HEK293 (cell line): ENCODE measurements around the gene DEK.
"Not testable (repeated sequence)": the region's sequence is repeated elsewhere in the genome, so short reads cannot be mapped to it uniquely, and the experiment has no call there.

Experiments used
- CTCF ChIA-PET: fragments of 350-600 bp; formaldehyde crosslinking; extraction: SDS; loops from one replicate; lab custom pipeline; 2021; ENCODE audit warnings: antibody characterized with exemption; lab: Yijun Ruan, JAX
- POLR2A ChIA-PET: fragments of 300-600 bp; formaldehyde crosslinking; extraction: SDS; loops from one replicate; lab custom pipeline; 2020; ENCODE audit warnings: antibody characterized with exemption, inconsistent platforms; lab: Yijun Ruan, JAX
- H3K27ac ChIP-seq: fragments of 200-500 bp; sonication (Bioruptor generic); 2 replicates; pipeline ENCODE4 v1.5.1; 2014; ENCODE audit warnings: low read depth, low read length, control low read depth, inconsistent platforms; ENCODE audit errors: extremely low read depth
- H3K36me3 ChIP-seq, 2 experiments: fragments of 200-500 bp in 1 of 2; sonication (Bioruptor generic) in 1 of 2; 1 replicate in 1 of 2; 2 replicates in 1 of 2; pipeline ENCODE4 v1.5.1; 2014 to 2017; ENCODE audit warnings: inconsistent platforms in 2 of 2, low read length in 2 of 2; ENCODE audit not compliant: control insufficient read depth in 2 of 2, insufficient read depth in 1 of 2
- H3K4me1 ChIP-seq: fragments of 200-500 bp; sonication (Bioruptor generic); 2 replicates; pipeline ENCODE4 v1.5.1; 2014; ENCODE audit warnings: mild to moderate bottlenecking, low read length, inconsistent platforms; ENCODE audit not compliant: control insufficient read depth, insufficient read depth
- H3K4me3 ChIP-seq: 2 replicates; pipeline ENCODE4 v1.5.1; 2011; ENCODE audit warnings: low read depth, mild to moderate bottlenecking, control low read depth, low read length, moderate library complexity
- H3K9me3 ChIP-seq: fragments of 200-500 bp; sonication (Bioruptor generic); 2 replicates; pipeline ENCODE4 v1.5.1; 2014; ENCODE audit warnings: low read depth, low read length, inconsistent platforms; ENCODE audit not compliant: control insufficient read depth, insufficient read depth
- CTCF ChIP-seq: fragments of 450-650 bp; formaldehyde crosslinking; IDR thresholded peaks from 2 replicates; pipeline ENCODE4 v1.5.1; 2016; ENCODE audit warnings: missing biosample characterization, missing genetic modification characterization
- GLI4 ChIP-seq: fragments of 450-650 bp; formaldehyde crosslinking; IDR thresholded peaks from 2 replicates; pipeline ENCODE4 v1.5.1; 2016; ENCODE audit warnings: missing biosample characterization, missing genetic modification characterization
- MYNN ChIP-seq: fragments of 450-650 bp; formaldehyde crosslinking; IDR thresholded peaks from 2 replicates; pipeline ENCODE4 v1.5.1; 2016; ENCODE audit warnings: missing biosample characterization, missing genetic modification characterization, borderline replicate concordance
- ZNF112 ChIP-seq: fragments of 450-650 bp; formaldehyde crosslinking; IDR thresholded peaks from 2 replicates; pipeline ENCODE4 v1.5.0; 2017; ENCODE audit warnings: missing biosample characterization, missing genetic modification characterization
- ZNF121 ChIP-seq: fragments of 450-650 bp; formaldehyde crosslinking; IDR thresholded peaks from 2 replicates; pipeline ENCODE4 v1.5.1; 2016; ENCODE audit warnings: missing biosample characterization, missing genetic modification characterization
- ZNF138 ChIP-seq: fragments of 450-650 bp; formaldehyde crosslinking; IDR thresholded peaks from 2 replicates; pipeline ENCODE4 v1.5.1; 2016; ENCODE audit warnings: missing biosample characterization, missing genetic modification characterization, borderline replicate concordance
- ZNF155 ChIP-seq: fragments of 450-650 bp; formaldehyde crosslinking; IDR thresholded peaks from 2 replicates; pipeline ENCODE4 v1.5.1; 2016; ENCODE audit warnings: missing biosample characterization, missing genetic modification characterization
- ZNF529 ChIP-seq: fragments of 450-650 bp; formaldehyde crosslinking; IDR thresholded peaks from 2 replicates; pipeline ENCODE4 v1.5.1; 2017; ENCODE audit warnings: missing genetic modification characterization, missing biosample characterization; ENCODE audit not compliant: insufficient replicate concordance
- ZNF555 ChIP-seq: fragments of 450-650 bp; formaldehyde crosslinking; conservative IDR thresholded peaks from 2 replicates; pipeline ENCODE4 v1.5.1; 2017; ENCODE audit warnings: missing biosample characterization, mild to moderate bottlenecking, missing genetic modification characterization, inconsistent platforms
- ZNF571 ChIP-seq: fragments of 450-650 bp; formaldehyde crosslinking; IDR thresholded peaks from 2 replicates; pipeline ENCODE4 v1.5.0; 2017; ENCODE audit warnings: missing biosample characterization, missing genetic modification characterization
- ZNF837 ChIP-seq: fragments of 450-650 bp; formaldehyde crosslinking; IDR thresholded peaks from 2 replicates; pipeline ENCODE4 v1.5.1; 2016; ENCODE audit warnings: missing biosample characterization, missing genetic modification characterization

Gene DEK

GRCh38 chr6:18178960-18179615, 85.2 kb downstream of the DEK start:
- no peak overlapping the region for H3K27ac ChIP-seq
- H3K4me3 ChIP-seq = no peak overlapping the region
- no peaks in the 10 kb centered on the region for H3K9me3 ChIP-seq
- CTCF ChIA-PET = no interaction called here
- H3K4me1 ChIP-seq = no peaks in the 10 kb centered on the region
- TF ChIP-seq CTCF (no peak), ZNF138 (tag by site-specific recombination) (no peak), ZNF112 (tag by site-specific recombination) (no peak), GLI4 (tag by site-specific recombination) (no peak), ZNF155 (tag by site-specific recombination) (no peak), ZNF121 (no peak), ZNF555 (tag by site-specific recombination) (no peak), MYNN (tag by site-specific recombination) (no peak)
- peaks cover 2 to 5% of the 10 kb centered on the region in 2 experiments for H3K36me3 ChIP-seq
- POLR2A ChIA-PET = interaction anchor here (0.6 kb wide), 2 partner anchors 12 to 420 kb away, joined by 3 read pairs; no protein-coding TSS in a partner anchor

DNA sequence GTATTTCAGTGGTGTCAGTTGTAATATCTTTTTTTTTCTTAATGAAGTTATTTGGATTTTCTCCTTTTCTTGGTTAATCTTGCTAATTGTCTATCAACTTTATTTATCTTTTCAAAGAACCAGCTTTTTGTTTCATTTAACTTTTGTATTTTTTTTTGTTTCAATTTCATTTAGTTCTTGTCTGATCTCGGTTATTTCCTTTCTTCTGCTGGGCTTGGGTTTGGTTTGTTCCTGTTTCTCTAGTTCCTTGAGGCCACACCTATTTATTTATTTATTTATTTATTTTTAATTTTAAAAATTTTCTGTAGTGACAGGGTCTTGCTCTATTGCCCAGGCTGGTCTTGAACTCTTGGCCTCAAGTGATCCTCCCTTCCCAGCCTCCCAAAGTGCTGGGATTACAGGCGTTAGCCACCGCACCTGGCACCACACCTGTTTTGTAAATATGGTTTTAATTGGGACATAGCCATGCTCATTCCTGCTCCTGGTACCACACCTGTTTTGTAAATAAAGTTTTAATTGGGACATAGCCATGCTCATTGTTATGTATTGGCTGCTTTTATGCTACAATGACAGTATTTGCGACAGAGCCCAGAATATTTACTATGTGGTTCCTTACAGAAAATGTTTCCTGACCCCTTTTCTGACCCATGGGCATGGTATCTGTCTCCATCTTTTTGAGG, 86.9 kb downstream of the DEK start:
- Histone ChIP-seq H3K4me1 (no peaks in the 10 kb centered on the region), H3K27ac (no peak overlapping the region), H3K36me3 (peaks cover 5 to 8% of the 10 kb centered on the region in 2 experiments), H3K4me3 (no peak overlapping the region), H3K9me3 (no peaks in the 10 kb centered on the region)
- CTCF ChIA-PET = no interaction called here
- TF ChIP-seq ZNF837 (tag by site-specific recombination) = no peak
- no peak for TF ChIP-seq ZNF571
- no peak for TF ChIP-seq ZNF529 (tag by site-specific recombination)
- POLR2A ChIA-PET = no interaction called here

DNA sequence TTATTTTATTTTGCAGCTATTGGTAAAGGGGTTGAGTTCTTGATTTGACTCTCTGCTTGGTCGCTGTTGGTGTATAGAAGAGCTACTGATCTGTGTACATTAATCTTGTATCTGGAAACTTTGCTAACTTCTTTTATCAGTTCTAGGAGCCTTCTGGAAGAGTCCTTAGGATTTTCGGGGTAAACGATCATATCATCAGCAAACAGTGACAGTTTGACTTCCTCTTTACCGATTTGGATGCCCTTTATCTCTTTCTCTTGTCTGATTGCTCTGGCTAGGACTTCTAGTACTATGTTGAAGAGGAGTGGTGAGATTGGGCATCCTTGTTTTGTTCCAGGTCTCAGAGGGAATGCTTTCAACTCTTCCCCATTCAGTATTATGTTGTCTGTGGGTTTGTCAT, 88.1 kb downstream of the DEK start:
- H3K9me3 ChIP-seq, POLR2A ChIA-PET, CTCF ChIA-PET, H3K4me1 ChIP-seq, H3K27ac ChIP-seq, H3K4me3 ChIP-seq, H3K36me3 ChIP-seq: not testable (repeated sequence)
